GM12873 (cell line): ENCODE results near the gene SPTSSB.

Experiments
- CTCF ChIP-seq: IDR thresholded peaks from 2 replicates; pipeline ENCODE4 v1.5.1; 2012; ENCODE audit warnings: low read depth, mild to moderate bottlenecking, moderate library complexity, low read length, control low read depth; ENCODE audit not compliant: insufficient read depth; ENCODE audit errors: missing control alignments

SPTSSB gene

GRCh38 chr3:161390200-161390599 lies 18.9 kb upstream of the SPTSSB start:
- no peak for TF ChIP-seq CTCF

GRCh38 chr3:161389445-161390035 lies 18.2 kb upstream of the SPTSSB start:
- TF ChIP-seq CTCF, result no peak

- TF ChIP-seq CTCF, result no peak
These were observed 17.5 kb upstream of the SPTSSB start for GRCh38 chr3:161388855-161389254.

- no peak for TF ChIP-seq CTCF
These were observed 15.9 kb upstream of the SPTSSB start for GRCh38 chr3:161386991-161387770.

GRCh38 chr3:161372321-161373260 lies 1.3 kb upstream of the SPTSSB start:
- TF ChIP-seq CTCF, result no peak

- TF ChIP-seq CTCF, result no peak
These were observed 1.8 kb downstream of the SPTSSB start for GRCh38 chr3:161369531-161369930.

GRCh38 chr3:161366094-161366493 lies 5.2 kb downstream of the SPTSSB start:
- no peak for TF ChIP-seq CTCF
